B cell (primary cell): ENCODE measurements around the gene ATP5MK. TPM values are rescaled to one million over a fixed set of nuclear protein-coding genes. Genes with fewer than 3 reads are reported as not detected.

Experiments used
- ATAC-seq: fragments of 200-7000 bp; cut with Tn5 transposase; one replicate; pipeline ENCODE4 v1.10.0; 2021; ENCODE audit warnings: low read depth, mild to moderate bottlenecking, moderate number of reproducible peaks, moderate library complexity
- CTCF ChIA-PET: fragments of 350-600 bp; sonication (Branson Sonifier 250); formaldehyde crosslinking; loops from one replicate; lab custom pipeline; 2021; ENCODE audit warnings: antibody characterized with exemption, inconsistent platforms; lab: Charles Lee
- POLR2A ChIA-PET: fragments of 350-600 bp; sonication (Branson Sonifier 250); formaldehyde crosslinking; loops from one replicate; lab custom pipeline; 2021; ENCODE audit warnings: antibody characterized with exemption; lab: Charles Lee
- DNase-seq: peaks from one replicate; pipeline ENCODE4 v3.0.0; 2013
- H2AFZ ChIP-seq: 2 replicates; pipeline ENCODE4 v1.6.1; 2012; ENCODE audit warnings: mild to moderate bottlenecking, low read depth, low read length; ENCODE audit not compliant: insufficient read depth, poor library complexity, severe bottlenecking
- H3K27ac ChIP-seq, 2 donors: 1 replicate in 1 of 2; 2 replicates in 1 of 2; pipeline ENCODE4 v1.5.1; 2012 to 2013; ENCODE audit warnings: low read length in 2 of 2, mild to moderate bottlenecking in 2 of 2, moderate library complexity in 1 of 2
- H3K27me3 ChIP-seq, 4 experiments: fragments of 200-600 bp in 1 of 4; sonication (generic) in 1 of 4; replicated peaks in 1 of 4; 1 replicate in 2 of 4; 2 replicates in 2 of 4; pipeline versions ENCODE4 v1.6.1 to v1.7.0; 2013 to 2016; ENCODE audit warnings: low read length in 3 of 4, mild to moderate bottlenecking in 2 of 4, mixed read lengths in 1 of 4, moderate library complexity in 1 of 4; ENCODE audit not compliant: insufficient read depth in 4 of 4, control insufficient read depth in 3 of 4; ENCODE audit errors: control extremely low read depth in 1 of 4
- H3K36me3 ChIP-seq, 2 experiments: replicated peaks in 1 of 2; 1 replicate in 1 of 2; 2 replicates in 1 of 2; pipeline versions ENCODE4 v1.6.1 to v1.7.1; 2013; ENCODE audit warnings: low read length in 1 of 2; ENCODE audit not compliant: insufficient read depth in 2 of 2, control insufficient read depth in 1 of 2; ENCODE audit errors: control extremely low read depth in 1 of 2, extremely low read depth in 1 of 2
- H3K4me1 ChIP-seq, 2 donors: fragments of 200-600 bp in 1 of 2; sonication (generic) in 1 of 2; 1 replicate in 1 of 2; 2 replicates in 1 of 2; pipeline versions ENCODE4 v1.5.1 to v1.6.1; 2013 to 2017; ENCODE audit warnings: low read length in 2 of 2; ENCODE audit not compliant: control insufficient read depth in 2 of 2, insufficient read depth in 2 of 2
- H3K4me2 ChIP-seq: replicated peaks from 2 replicates; pipeline ENCODE3; 2012; ENCODE audit warnings: mild to moderate bottlenecking, low read depth, low read length; ENCODE audit not compliant: poor library complexity, severe bottlenecking
- H3K4me3 ChIP-seq, 5 experiments: fragments of 200-600 bp in 1 of 5; sonication (generic) in 1 of 5; 1 replicate in 3 of 5; 2 replicates in 2 of 5; pipeline versions ENCODE4 v1.5.1 to v1.7.0; 2011 to 2016; ENCODE audit warnings: low read length in 4 of 5, mild to moderate bottlenecking in 4 of 5, low read depth in 2 of 5, control low read depth in 1 of 5, moderate library complexity in 1 of 5; ENCODE audit not compliant: insufficient read depth in 1 of 5; ENCODE audit errors: control extremely low read depth in 1 of 5, extremely low read depth in 1 of 5
- H3K79me2 ChIP-seq: fragments of 200-600 bp; sonication (generic); one replicate; pipeline ENCODE4 v1.6.0; 2016; ENCODE audit warnings: low read length; ENCODE audit not compliant: control insufficient read depth, insufficient read depth
- H3K9ac ChIP-seq: fragments of 200-600 bp; sonication (generic); 2 replicates; pipeline ENCODE4 v1.6.1; 2017; ENCODE audit warnings: mild to moderate bottlenecking, low read length, moderate library complexity
- H3K9me3 ChIP-seq, 3 donors: one replicate each; pipeline versions ENCODE4 v1.6.1 to v1.7.1; 2013; ENCODE audit warnings: low read length in 2 of 3; ENCODE audit not compliant: control insufficient read depth in 2 of 3, insufficient read depth in 1 of 3; ENCODE audit errors: control extremely low read depth in 1 of 3
- H4K20me1 ChIP-seq: 2 replicates; pipeline ENCODE4 v1.6.0; 2012; ENCODE audit warnings: mild to moderate bottlenecking, low read length; ENCODE audit not compliant: insufficient read depth, control insufficient read depth, poor library complexity, severe bottlenecking
- H3K27ac Mint-ChIP-seq: one replicate; pipeline ENCODE4 v1.8.0; 2021; ENCODE audit warnings: mixed read lengths
- H3K27me3 Mint-ChIP-seq: one replicate; pipeline ENCODE4 v1.8.0; 2021; ENCODE audit warnings: mixed read lengths
- H3K4me1 Mint-ChIP-seq: one replicate; pipeline ENCODE4 v1.8.0; 2021; ENCODE audit warnings: mixed read lengths
- H3K4me3 Mint-ChIP-seq: one replicate; pipeline ENCODE4 v1.8.0; 2021; ENCODE audit warnings: mixed read lengths
- H3K9me3 Mint-ChIP-seq: one replicate; pipeline ENCODE4 v1.8.0; 2022; ENCODE audit warnings: mixed read lengths; ENCODE audit not compliant: insufficient read depth
- CTCF ChIP-seq: fragments of 200-600 bp; IDR thresholded peaks from one replicate; pipeline ENCODE4 v1.8.0; 2022; ENCODE audit warnings: antibody characterized with exemption, mild to moderate bottlenecking
- EZH2 ChIP-seq: IDR thresholded peaks from 2 replicates; pipeline ENCODE4 v1.6.1; 2012; ENCODE audit warnings: borderline replicate concordance, low read depth, mild to moderate bottlenecking, moderate library complexity, low read length; ENCODE audit not compliant: insufficient read depth, poor library complexity, severe bottlenecking
- WGBS: methylation state at CpG from one replicate; pipeline ENCODE4 v1.1.5; 2013; ENCODE audit warnings: missing lambda C conversion rate; ENCODE audit not compliant: insufficient coverage; 5-methylcytosine and 5-hydroxymethylcytosine counted together
- intact Hi-C: fragments of 100-400 bp; cut with micrococcal nuclease; formaldehyde crosslinking; loops from one replicate; pipeline ENCODE4 v1.10.0; 2022
- polyA plus RNA-seq: library from polyadenylated mRNA; depleted of rRNA; stranded (reverse); fragments of >200 nt; gene quantifications from 2 replicates; pipeline ENCODE4 v1.2.3, GENCODE V29; 2012
- total RNA-seq, 2 donors: library from RNA; stranded (reverse); fragments of 120-200 nt in 1 of 2; gene quantifications; 1 replicate in 1 of 2; 2 replicates in 1 of 2; pipeline versions ENCODE4 v1.2.3 to v1.2.4, GENCODE V29; 2013 to 2022

Gene ATP5MK
- total and polyA plus RNA-seq, 2 donors (not counting 1 experiment from before 2014, with no cell fraction given), result 96.6 to 99.9 TPM

GRCh38 chr10:103427866-103428265 lies 31.6 kb upstream of the ATP5MK start:
- Histone ChIP-seq H3K9me3 (no peaks in the 10 kb centered on the region), H3K27me3 (no peaks in the 10 kb centered on the region), H3K79me2 (no peaks in the 10 kb centered on the region), H3K9ac (no peak overlapping the region), H3K27ac (no peak overlapping the region), H4K20me1 (no peaks in the 10 kb centered on the region), H3K4me1 (no peaks in the 10 kb centered on the region), H3K36me3 (peaks cover 3 to 66% of the 10 kb centered on the region in 2 experiments), H2AFZ (no peak overlapping the region), H3K4me3 (no peak overlapping the region), H3K4me2 (no peak overlapping the region)
- intact Hi-C loops, result no loop called here
- POLR2A ChIA-PET, result no interaction called here
- no peak for DNase-seq
- TF ChIP-seq EZH2, result no peak
- no peak for TF ChIP-seq CTCF
- ATAC-seq, result no peak
- Mint-ChIP-seq H3K27me3 (no peaks in the 10 kb centered on the region), H3K9me3 (no peaks in the 10 kb centered on the region), H3K4me3 (no peak overlapping the region), H3K4me1 (no peaks in the 10 kb centered on the region), H3K27ac (no peak overlapping the region)
- WGBS, result 99% methylated on average over 6 of the region's 9 CpGs
- CTCF ChIA-PET, result interaction anchor here (2.9 to 5.0 kb wide), 2 partner anchors 11 to 57 kb away, joined by 12 to 34 read pairs; no protein-coding TSS in a partner anchor

DNA sequence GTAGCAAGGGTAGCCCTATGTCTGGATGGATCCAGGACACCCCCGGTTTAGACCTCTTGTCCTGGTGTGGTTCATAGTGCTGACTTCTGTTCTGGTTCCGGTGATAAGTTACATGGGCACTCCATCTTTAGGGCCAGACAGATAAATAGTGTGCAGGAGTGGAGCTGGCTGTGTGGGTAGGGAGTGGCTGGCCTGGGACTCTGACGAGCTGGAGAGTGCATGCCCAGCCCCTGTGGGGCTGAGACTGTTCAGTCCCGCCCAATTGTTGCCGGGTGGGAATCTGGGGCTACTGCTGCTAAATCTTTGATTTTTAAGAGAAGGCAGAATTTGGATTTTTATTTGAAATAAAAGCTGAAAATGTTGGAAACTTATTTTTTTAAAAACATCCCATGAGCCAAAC lies 27.5 kb upstream of the ATP5MK start:
- Histone ChIP-seq H3K9ac (no peak overlapping the region), H3K79me2 (no peaks in the 10 kb centered on the region), H4K20me1 (no peaks in the 10 kb centered on the region), H3K4me3 (no peak overlapping the region), H2AFZ (no peak overlapping the region), H3K4me1 (no peaks in the 10 kb centered on the region), H3K4me2 (no peak overlapping the region), H3K36me3 (peaks cover 6 to 76% of the 10 kb centered on the region in 2 experiments), H3K27me3 (no peaks in the 10 kb centered on the region), H3K27ac (no peak overlapping the region), H3K9me3 (no peaks in the 10 kb centered on the region)
- TF ChIP-seq CTCF, result no peak
- TF ChIP-seq EZH2, result no peak
- 91% methylated on average over 2 of the region's 5 CpGs for WGBS
- no peak for ATAC-seq
- H3K27me3 Mint-ChIP-seq, result no peaks in the 10 kb centered on the region
- CTCF ChIA-PET, result interaction anchor here (0.7 to 5.0 kb wide), 2 partner anchors 57 to 61 kb away, joined by 3 to 34 read pairs; no protein-coding TSS in a partner anchor
- POLR2A ChIA-PET, result no interaction called here
- DNase-seq, result no peak
- no peaks in the 10 kb centered on the region for H3K4me1 Mint-ChIP-seq
- intact Hi-C loops, result no loop called here
- H3K9me3 Mint-ChIP-seq, result no peaks in the 10 kb centered on the region
- no peak overlapping the region for H3K27ac Mint-ChIP-seq
- no peak overlapping the region for H3K4me3 Mint-ChIP-seq
